ENCODE measurements around the gene MRPL44.

DNA sequence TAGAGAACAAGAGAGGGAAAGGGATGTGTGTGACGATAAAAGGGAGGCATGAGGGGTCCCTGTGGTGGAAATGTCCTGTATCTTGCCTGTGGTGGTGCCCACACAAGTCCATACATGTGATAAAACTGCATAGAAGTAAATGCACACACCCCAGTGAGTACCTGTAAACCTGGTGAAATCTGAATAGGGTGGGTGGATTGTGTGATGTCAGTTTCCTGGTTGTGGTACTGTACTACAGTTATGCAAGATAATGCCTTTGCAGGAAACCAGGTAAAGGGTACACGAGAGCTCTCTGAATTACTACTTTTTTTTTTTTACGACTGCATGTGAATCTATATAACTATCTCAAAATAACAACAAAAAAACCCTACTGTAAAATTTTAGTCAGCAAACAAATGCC is 59.7 kb downstream of the MRPL44 start:
- TF ChIP-seq EZH2 (IDR thresholded peaks at IDR 0.05; ENCODE audit: insufficient read depth, poor library complexity, severe bottlenecking) (no peak), EZH2phosphoT487 (IDR thresholded peaks at IDR 0.05; ENCODE audit: insufficient read depth, low read depth) (no peak)
